GM18873 (cell line): ENCODE measurements around the gene SYNM.

Experiments
- ATAC-seq: cut with Tn5 transposase; IDR thresholded peaks from one replicate; pipeline ENCODE4 v1.9.1; 2021; ENCODE audit warnings: mild to moderate bottlenecking, moderate library complexity, moderate number of reproducible peaks; ENCODE audit not compliant: unreplicated experiment, low FRiP score

SYNM gene

DNA sequence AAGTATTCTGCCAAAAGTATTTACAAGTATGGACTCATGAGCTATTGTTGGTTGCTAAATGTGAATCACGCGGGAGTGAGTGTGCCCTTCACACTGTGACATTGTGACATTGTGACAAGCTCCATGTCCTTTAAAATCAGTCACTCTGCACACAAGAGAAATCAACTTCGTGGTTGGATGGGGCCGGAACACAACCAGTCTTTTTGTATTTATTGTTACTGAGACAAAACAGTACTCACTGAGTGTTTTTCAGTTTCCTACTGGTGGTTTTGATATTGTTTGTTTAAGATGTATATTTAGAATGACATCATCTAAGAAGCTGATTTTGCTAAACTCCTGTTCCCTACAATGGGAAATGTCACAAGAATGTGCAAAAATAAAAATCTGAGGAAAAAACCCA is 30.3 kb downstream of the SYNM start:
- peak; percentile 77 for ATAC-seq

DNA sequence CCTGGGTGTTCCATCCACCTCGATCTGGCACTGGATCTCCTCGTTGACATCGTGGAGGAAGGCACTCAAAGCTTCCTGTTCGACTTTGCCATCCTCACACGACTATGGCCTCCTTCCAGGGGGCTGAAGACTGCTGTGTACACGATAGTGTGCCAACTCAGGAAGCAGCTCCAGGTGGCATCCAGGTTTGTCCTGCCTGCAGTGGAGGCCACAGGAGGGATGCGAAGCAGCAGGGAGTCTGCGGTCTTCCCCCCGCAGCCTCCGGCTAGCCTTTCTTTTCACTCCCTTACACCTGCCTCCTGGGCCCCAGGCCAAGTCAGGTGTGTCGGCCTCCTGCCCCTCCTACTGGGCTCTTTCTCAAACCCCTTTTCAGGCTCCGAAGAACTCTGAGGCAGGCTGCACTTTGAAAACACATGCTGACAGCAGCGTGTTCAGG is 32.2 kb downstream of the SYNM start:
- no peak for ATAC-seq

DNA sequence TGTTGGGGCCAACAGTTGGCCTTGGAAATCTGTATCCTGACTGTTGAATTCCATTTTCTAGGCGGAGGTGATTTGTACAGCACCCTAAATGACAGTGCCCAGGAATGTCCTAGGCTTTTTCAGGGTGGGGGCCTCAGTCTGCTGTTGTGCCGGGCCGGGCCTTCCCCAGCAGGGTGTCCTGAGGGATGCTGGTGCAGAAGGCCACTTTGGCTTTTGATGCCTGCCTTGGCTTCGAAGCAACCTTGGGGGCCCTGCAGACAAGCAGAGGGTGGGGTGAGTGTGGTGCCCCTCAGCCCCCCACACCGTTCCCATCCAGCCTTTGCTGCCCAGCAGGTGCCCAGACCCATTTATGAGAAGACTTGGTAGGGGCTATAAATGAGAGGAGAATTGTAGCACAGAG is 33.0 kb downstream of the SYNM start:
- ATAC-seq = no peak

DNA sequence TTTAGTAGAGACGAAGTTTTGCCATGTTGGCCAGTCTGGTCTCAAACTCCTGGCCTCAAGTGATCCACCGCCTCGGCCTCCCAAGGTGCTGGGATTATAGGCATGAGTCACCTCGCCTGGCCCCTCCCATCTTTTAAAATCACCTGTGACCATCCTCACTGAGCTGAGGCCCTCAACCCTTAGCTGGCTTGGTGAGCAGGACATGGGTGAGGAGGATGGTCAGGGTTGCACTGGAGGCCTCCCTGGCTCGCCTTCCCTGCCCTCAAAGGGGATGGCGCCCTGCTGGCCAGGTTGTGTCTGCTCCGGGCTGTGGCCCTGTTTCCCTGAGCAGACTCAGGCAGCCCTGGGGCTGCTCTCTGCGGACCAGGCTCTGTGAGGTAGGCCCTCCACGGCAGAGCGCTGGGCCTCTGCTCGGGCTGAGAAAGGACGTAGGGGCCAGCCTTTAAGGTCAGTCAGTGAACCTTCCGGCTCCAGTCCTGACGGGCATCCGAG is 33.7 kb downstream of the SYNM start:
- ATAC-seq = no peak

DNA sequence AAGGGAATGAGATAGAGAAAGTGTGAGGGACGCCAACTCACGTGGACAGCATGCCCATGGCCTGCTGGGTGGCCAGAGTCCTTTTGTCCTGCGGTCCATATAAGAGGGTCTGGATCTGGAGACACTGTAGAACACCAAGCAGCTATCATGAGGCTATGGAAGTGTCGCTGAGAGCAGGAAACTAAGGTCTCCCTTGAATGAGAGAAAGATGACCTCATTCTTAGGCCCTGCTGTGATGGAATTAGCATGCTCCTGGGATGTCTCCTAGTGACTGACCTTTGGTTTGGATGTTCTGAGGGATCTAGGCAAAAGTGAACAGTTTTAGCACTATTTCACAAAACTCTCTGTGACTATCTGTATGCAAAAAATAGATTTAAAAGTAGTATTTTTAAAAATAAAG is 34.4 kb downstream of the SYNM start:
- no peak for ATAC-seq

DNA sequence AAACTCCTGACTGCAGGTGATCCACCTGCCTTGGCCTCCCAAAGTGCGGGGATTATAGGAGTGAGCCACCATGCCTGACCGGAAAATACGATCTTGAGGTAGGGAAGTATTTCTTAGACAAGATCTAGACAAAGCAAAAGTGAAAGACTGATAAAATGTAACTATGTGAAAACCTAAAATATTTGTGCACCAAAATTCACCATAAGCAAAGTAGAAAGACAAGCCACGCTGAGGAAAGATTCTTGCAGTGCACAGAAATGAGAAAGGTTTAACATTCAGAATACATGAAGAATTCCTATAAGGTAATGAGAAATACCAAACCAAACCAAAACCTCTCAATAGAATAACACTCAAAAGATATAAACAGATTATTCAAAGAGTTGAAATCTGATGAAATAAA is 35.7 kb downstream of the SYNM start:
- ATAC-seq = no peak

DNA sequence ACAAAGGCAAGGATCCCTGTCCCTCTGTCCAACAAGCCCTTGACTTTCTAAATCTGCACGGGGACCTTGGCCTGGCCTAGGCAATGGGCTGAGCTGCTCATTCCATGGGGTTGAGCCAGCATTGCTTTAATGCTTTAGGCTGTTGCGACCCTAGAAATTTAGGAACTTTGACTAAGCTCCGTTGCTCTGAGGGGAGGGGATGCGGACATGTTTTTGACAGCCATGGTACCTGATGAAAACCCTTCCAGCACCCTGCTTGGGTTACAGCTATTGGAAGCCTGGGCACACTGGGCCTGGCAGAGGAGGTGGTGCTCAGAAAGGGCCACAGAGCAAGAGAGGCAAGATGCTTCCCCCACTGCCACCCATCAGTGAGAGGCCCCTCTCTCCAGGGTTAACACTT is 37.1 kb downstream of the SYNM start:
- no peak for ATAC-seq

DNA sequence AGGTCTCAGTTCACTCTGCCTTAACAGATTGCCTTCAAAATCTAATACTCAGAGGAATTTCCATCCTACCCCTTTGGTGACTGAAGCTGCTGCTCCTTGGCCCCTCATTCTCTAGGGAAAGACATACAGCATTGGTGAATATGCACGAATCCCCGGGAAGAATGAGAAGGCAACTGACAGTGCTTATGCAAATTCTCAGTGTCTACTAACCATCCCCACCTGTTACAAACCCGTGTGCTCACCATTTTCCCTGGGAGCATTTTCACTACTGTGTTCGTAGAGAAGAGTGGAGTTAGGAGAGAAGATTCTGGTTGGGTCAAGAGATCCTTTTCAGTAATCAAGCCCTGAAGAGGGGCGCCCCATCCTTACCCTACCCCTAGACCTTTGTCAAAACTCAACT is 37.7 kb downstream of the SYNM start:
- ATAC-seq = no peak

DNA sequence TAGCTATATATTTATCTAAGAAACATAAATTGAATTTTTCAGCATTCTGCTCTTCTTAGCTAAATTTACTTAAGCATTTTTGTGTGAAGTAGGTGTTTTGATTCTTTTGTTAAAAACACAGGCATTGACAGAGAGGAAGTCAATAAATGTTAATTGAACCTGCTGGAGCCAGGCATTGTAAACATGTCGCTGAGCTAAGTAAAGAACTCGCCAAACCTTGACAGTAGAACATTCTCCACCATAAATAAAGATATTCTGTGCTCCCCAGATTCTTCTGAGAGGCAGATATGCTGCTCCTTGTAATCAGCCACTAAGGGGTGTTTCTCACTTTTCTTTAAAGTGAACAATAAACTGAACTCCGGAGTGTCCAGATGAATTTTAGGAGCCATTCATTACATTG is 38.4 kb downstream of the SYNM start:
- ATAC-seq = no peak

DNA sequence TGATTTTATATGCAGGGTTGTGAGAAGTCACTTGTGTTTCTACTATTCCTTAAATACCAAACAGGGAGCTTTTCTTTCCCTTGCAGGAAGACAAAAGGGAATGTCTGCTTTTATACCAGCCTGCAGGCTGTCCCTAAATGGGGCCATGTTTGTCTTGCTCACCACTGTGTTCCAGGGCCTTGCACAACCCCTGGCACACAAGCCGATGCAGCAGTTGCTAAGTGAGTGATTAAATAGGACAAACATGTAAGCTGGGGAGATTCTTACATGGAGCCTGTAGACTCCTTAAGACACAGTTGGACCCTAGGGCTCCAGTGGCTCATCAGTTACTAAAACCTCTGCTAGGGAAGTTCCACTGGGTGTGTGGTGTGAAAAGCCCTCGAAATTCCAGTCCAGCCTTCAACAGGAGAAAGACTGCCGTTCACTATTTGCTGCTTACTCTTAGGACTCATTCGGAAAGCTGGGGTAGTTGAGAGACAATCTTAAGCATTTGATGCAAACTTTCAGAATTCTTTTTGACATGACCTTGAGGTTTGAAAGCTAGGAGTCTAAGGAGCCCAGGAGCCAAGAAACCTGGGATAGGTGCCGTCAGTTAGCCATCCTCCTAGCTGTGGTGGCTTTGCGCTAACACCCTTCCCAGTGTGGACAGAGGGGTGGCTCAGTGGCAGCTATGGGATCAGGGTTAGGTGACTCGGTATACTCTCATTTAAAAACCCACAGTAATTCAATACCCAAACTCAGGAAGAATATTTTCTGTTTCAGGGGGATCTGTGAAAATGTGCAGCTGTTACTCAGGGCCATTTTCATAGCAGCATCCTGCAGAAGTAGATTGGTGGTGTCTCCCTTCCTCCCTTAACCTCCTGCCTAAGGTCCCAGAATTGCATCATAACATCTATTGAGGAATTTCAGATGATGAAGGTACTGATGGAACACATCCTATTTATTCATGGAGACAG is 39.1 kb downstream of the SYNM start:
- ATAC-seq = no peak

DNA sequence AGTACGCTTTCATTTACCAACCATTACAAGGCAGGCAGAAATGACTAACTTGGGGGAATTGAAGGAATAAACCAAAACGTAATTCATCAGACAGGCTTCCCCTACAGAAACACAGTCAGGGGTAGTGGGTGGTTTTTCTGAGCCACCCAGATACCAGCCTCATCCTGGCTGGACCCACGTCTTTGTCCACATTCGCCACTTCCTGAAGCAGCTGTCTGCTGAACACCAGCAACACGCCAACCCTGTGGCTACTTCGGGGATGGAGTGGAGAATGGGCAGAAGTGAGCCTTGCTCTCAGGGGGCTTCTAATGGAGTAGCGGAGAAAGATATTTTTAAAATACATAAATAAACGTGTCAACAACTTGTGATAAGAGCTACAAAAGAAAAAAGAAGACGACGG is 40.1 kb downstream of the SYNM start:
- no peak for ATAC-seq

DNA sequence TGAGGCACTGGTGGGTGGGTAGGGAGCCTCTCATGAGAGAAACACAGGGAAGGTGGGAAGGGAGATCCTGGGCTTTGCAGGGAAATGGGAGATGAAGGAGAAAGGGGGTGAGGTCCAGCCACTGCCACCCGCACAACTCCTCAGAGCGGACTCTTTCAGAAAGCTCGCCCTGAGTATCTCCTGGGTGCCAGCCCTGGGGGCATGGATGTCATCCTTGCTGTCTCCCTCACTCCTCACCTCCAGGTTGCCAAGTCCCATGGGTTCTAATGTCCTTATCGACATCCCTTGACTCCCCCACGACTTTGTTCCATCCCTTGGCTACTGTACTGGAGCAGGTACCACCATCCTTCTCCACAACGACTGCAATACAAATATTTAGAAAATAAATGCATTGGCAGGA is 40.9 kb downstream of the SYNM start:
- no peak for ATAC-seq

DNA sequence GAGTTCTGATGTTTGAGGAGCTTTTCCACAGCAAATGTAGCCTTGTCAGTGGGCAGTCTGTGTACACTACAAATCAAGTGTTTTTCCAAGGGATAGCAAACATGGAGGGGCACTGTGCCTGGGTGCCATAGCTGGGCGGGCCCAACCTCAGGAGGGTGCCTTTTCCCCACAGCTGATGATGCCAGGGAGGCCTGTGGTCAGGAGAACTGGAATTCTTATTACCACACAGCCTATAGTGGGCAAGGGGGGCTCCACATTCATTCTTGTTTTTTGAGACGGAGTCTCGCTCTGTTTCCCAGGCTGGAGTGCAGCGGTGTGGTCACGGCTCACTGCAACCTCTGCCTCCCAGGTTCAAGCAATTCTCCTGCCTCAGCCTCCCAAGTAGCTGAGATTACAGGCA is 41.8 kb downstream of the SYNM start:
- no peak for ATAC-seq

DNA sequence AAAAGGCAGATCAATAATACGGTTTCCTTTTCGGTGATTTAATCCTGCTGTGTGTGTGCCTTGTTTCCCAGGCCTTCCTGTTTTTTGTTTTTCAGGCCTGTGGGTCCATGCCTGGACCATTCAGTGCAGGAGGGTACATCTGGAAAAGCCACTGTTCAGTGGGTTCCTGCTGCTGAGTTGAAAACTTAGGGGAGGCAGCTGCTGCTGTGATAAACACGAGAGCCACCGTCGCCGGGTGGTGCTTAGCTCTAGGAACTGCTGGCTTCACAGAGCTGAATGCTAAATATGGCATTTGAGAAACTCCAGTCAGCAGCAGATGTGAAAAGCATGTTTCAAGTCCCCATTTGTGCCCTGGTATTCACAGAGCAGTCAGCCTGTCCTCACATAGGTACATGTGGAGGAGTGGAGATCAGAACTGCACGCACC is 44.0 kb downstream of the SYNM start:
- ATAC-seq = no peak

DNA sequence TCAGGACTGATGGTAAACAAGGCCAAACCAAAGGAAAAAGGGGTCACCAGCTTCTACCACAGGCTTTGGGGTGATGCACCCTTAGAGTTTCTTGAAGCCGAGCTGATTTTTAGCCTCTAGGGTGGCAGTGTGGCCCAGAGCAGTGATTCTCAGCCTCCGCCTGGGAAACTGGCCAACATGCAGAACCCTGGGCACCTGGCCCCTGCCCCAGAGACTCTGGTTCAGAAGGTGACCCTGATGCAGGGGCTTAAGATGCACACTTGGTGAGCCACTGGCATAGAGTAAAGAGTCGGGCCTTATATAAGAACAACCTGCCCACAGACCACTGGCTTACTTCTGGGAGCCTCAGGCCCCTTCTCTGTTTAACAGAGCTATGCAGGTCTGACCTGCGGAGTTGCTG is 44.5 kb downstream of the SYNM start:
- ATAC-seq = no peak

DNA sequence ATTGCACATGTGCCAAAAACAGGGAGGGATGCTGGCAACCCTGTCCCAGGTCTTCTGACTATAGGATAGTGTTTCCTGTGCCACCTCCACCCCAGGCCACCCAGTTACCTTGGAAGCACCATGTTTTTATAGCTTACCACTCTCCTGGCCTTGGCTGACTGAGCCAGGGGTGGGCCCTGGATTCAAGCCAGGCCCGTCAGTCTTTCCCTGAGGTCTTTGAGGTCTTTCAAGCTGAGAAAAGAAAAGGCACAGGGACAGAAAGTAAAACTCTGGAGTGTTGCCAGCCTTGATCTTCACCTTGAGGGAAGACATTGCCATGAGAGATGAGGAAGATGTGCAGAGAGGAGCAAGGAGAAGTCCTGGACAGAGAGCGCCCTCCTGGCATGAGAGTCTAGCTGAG is 46.3 kb downstream of the SYNM start:
- ATAC-seq = no peak

DNA sequence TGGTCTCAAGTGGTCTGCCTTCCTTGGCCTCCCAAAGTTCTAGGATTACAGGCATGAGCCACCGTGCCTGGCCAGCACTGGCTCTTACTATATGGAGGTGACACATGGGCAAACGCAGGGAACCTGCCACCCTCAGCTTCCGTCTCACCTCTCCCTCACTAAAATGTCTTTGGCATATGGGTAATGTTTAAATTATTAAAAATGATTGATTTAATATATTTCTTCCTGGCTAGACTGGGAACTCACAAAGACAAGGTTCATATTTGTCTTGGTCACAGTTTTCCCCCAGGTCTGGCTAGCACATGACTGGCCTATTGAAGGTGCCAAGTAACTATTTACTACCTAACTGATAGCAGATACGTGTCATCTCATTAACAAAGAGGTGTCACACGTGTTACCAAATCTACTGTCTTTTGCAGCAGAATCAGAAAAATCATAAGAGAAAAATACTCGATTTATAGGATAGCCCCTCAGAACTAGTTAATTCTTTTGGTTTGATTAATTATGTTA is 48.2 kb downstream of the SYNM start:
- no peak for ATAC-seq

DNA sequence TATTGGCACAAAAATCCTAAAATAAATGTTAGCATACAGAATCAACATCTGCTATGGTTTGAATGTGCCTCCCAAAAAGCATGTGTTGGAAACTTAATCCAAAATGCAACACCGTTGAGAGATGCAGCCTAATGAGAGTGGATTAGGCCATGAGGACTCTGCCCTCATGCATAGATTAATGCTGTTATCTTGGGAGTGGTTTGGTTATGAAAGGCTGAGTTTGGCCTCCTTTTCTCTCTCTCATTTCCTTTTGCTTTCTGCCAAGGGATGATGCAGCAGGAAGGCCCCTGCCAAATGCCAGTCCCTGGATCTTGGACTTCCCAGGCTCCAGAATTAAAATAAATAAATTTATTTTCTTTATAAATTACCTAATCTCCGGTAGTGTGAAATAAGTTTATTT is 49.4 kb downstream of the SYNM start:
- ATAC-seq = no peak

DNA sequence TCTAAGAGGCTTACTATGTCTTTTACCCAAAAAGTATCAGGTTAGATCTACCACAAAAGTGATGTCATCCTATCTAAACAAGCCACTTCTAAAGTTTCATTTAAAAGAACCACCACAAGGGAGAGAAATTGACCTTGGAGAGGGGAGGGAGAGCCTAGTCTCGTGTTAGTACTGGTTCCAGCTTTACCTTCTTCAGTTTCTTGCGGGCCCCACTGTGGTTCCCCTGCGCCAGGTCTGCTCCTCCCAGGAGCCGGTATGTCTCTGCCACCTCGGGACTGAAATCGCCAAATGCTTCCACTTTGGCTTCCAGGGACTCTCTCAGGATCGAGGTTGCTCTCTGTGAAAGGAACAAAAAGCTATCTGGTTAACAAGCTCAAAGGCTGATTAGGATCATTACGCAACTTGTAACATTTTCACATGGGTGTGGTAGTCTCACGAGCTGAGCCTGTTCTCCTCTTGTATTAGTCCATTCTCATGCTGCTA is 51.1 kb downstream of the SYNM start:
- ATAC-seq = no peak

DNA sequence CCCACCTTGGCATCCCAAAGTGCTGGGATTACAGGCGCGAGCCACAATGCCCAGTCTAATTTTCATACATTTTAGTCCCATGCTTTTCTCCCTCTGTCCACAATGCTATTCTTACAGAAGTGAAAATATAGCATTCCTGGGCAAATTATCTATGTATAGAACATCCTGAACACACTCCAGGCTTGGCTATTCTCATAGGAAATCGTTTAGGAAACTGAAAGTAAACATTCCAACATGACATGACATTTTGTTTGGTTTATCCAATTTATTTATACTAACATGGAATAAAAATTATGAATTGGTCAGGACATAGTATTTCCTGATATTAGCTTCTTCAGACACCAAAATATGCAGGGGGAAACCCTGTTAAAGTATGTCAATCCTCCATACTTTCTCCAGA is 52.6 kb downstream of the SYNM start:
- ATAC-seq = no peak

DNA sequence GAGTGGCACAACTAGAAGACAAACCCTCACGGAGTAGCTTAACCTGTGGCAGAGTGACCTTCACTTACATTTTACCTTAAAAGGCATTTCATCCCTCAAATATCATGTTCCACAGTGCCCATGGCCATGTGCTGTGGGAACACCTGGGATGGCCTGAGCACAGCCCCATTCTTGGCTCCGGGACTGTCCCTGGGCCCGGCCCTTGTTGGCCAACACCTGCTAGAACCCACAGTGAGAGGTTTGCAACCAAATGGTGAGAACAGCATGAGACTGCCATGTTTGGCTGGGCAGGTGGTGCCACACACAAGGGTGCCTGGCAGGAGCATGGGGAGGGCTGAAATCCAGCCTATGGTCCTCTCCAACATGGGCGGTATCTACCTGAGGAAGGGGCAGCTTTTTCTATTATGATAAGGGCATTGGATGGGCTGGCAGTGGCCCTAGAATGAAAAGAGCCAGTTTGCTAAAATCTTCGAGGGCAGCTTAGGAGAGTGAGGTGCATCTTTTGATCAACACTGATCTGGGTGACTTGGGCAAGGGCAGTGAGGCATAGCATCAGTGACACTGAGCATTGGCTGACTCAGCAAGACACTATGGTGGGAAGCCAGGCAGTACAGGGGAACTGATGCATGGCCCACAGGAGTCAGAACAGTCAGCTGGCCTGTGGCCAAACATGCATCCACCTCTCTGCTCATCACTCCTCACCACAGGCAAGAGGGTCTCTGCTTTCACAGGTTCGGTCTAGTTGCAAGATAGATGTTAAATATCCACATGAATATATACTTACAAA is 53.9 kb downstream of the SYNM start:
- no peak for ATAC-seq
